ENCODE results near the gene RGS4. TPM values are rescaled to one million over a fixed set of nuclear protein-coding genes. Genes with fewer than 3 reads are reported as not detected.

The RGS4 gene
- total and polyA plus RNA-seq, 2 experiments from 2014 or later: 6.8 to 16.8 TPM

DNA sequence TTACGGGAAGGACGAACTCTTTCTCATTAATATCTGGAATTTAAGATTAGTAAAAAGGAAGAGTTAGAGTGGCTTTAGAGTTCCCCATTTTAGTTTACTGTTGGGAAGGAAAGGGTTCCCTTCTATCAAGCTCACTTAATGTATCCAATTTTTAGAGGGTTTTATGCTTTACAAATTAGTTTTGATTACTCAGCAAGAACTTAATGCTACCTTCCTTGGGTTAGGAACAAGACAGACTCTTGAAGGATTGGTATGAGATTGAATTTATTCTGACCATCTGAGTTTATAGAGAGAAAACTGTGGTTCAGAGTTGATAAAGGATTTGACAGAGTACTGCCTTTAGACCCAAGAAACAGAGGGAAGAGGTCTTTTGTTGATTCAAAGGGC lies 29.5 kb upstream of the RGS4 start:
- H3K9me2 ChIP-seq (replicated peaks; ENCODE audit: insufficient read depth): no peaks in the 10 kb centered on the region
- no peaks in the 10 kb centered on the region for H3K36me3 ChIP-seq (replicated peaks; ENCODE audit: insufficient read depth, low read depth)
- H4K20me1 ChIP-seq (ENCODE audit: insufficient read depth, poor library complexity, severe bottlenecking): no peaks in the 10 kb centered on the region
- no peaks in the 10 kb centered on the region for H3K4me1 ChIP-seq (ENCODE audit: insufficient read depth)
- no peaks in the 10 kb centered on the region for H3K27me3 ChIP-seq
- H3K9me3 ChIP-seq (ENCODE audit: low read depth): peaks cover 4% of the 10 kb centered on the region
- H3K27ac ChIP-seq: no peak overlapping the region
- no peak overlapping the region for H3K4me3 ChIP-seq
- no peak for DNase-seq (ENCODE audit: low spot score)
- H2AFZ ChIP-seq: no peak overlapping the region
- TF ChIP-seq, protein P1, sequence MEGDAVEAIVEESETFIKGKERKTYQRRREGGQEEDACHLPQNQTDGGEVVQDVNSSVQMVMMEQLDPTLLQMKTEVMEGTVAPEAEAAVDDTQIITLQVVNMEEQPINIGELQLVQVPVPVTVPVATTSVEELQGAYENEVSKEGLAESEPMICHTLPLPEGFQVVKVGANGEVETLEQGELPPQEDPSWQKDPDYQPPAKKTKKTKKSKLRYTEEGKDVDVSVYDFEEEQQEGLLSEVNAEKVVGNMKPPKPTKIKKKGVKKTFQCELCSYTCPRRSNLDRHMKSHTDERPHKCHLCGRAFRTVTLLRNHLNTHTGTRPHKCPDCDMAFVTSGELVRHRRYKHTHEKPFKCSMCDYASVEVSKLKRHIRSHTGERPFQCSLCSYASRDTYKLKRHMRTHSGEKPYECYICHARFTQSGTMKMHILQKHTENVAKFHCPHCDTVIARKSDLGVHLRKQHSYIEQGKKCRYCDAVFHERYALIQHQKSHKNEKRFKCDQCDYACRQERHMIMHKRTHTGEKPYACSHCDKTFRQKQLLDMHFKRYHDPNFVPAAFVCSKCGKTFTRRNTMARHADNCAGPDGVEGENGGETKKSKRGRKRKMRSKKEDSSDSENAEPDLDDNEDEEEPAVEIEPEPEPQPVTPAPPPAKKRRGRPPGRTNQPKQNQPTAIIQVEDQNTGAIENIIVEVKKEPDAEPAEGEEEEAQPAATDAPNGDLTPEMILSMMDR (IDR thresholded peaks at IDR 0.05; ENCODE audit: poor library complexity): no peak
- TF ChIP-seq EZH2 (IDR thresholded peaks at IDR 0.05; ENCODE audit: borderline replicate concordance): no peak
- TF ChIP-seq EZH2phosphoT487 (IDR thresholded peaks at IDR 0.05; ENCODE audit: low read depth, severe bottlenecking, unreplicated experiment): no peak
- no peaks in the 10 kb centered on the region for H3K79me2 ChIP-seq
- 96% methylated on average over 2 of the region's 2 CpGs for WGBS (ENCODE audit: low lambda C conversion rate, missing lambda C conversion rate)
- no peak overlapping the region for H3K4me2 ChIP-seq

DNA sequence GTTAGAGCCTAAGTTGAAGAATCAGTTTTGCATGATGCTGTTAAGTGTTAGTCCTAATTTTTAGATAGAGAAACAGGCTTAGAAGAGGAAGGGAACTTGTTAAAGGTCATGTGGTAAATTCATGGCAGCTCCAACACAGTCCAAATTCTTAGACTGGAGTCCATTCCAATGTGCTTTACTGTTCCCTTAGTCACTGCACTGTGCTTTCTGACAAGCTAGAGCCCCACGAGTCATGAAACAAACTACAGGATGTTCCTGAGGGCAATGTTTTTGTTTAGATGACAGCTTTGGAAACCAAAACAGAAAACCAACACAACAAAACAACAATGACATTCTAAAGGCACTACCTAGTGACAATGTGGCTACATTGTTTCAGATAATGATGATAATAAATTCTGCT lies 23.1 kb upstream of the RGS4 start:
- no peaks in the 10 kb centered on the region for H3K27me3 ChIP-seq
- WGBS (ENCODE audit: low lambda C conversion rate, missing lambda C conversion rate): 29% methylated on average over 1 of the region's 1 CpG
- no peaks in the 10 kb centered on the region for H3K36me3 ChIP-seq (replicated peaks; ENCODE audit: insufficient read depth, low read depth)
- H3K4me2 ChIP-seq: no peak overlapping the region
- H3K79me2 ChIP-seq: no peaks in the 10 kb centered on the region
- no peak overlapping the region for H3K4me3 ChIP-seq
- no peaks in the 10 kb centered on the region for H3K9me2 ChIP-seq (replicated peaks; ENCODE audit: insufficient read depth)
- H3K4me1 ChIP-seq (ENCODE audit: insufficient read depth): no peaks in the 10 kb centered on the region
- TF ChIP-seq EZH2 (IDR thresholded peaks at IDR 0.05; ENCODE audit: borderline replicate concordance) (no peak), EZH2phosphoT487 (IDR thresholded peaks at IDR 0.05; ENCODE audit: low read depth, severe bottlenecking, unreplicated experiment) (no peak)
- TF ChIP-seq, protein P1 (IDR thresholded peaks at IDR 0.05; ENCODE audit: poor library complexity): no peak
- peaks cover 4% of the 10 kb centered on the region for H3K9me3 ChIP-seq (ENCODE audit: low read depth)
- no peak overlapping the region for H2AFZ ChIP-seq
- H3K27ac ChIP-seq: no peak overlapping the region
- H4K20me1 ChIP-seq (ENCODE audit: insufficient read depth, poor library complexity, severe bottlenecking): no peaks in the 10 kb centered on the region
- DNase-seq (ENCODE audit: low spot score): no peak

DNA sequence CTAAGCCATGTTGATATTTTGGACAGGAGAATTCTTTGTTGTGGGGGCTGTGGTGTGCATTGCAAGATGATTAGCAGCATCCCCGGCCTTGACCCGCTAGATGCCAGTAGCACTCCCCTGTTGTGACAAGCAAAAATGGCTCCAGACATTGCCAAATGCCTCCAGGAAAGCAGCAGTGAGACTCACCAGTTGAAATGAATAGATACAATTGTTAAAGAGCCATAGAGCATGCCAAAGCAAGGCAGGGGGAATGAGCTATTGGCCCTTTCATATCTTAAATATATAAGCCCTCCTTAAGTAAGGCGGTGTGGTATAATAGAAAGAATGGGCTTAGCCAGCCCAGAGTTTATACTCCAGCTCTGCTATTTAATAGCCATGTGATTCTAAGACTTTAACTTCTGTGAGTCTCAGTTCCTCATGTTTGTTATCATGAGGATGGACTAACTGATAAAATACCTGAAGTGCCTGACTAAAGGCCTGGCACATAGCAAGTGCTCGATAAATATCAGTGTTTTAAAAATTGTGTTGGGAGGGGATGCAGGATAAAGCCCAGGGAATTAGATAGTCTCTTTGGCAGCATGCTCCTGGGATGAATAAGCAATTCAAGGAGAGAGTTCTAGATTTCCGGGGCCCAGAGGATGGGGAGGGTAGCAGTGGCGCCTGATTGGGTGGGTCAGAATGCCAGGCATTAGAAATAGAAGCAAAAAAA lies 21.1 kb upstream of the RGS4 start:
- no peaks in the 10 kb centered on the region for H4K20me1 ChIP-seq (ENCODE audit: insufficient read depth, poor library complexity, severe bottlenecking)
- TF ChIP-seq EZH2phosphoT487 (IDR thresholded peaks at IDR 0.05; ENCODE audit: low read depth, severe bottlenecking, unreplicated experiment) (no peak), EZH2 (IDR thresholded peaks at IDR 0.05; ENCODE audit: borderline replicate concordance) (no peak)
- TF ChIP-seq, protein P1 (IDR thresholded peaks at IDR 0.05; ENCODE audit: poor library complexity): no peak
- H3K27ac ChIP-seq: no peak overlapping the region
- no peaks in the 10 kb centered on the region for H3K9me3 ChIP-seq (ENCODE audit: low read depth)
- H3K4me3 ChIP-seq: no peak overlapping the region
- no peaks in the 10 kb centered on the region for H3K9me2 ChIP-seq (replicated peaks; ENCODE audit: insufficient read depth)
- no peak for DNase-seq (ENCODE audit: low spot score)
- no peaks in the 10 kb centered on the region for H3K36me3 ChIP-seq (replicated peaks; ENCODE audit: insufficient read depth, low read depth)
- H3K4me1 ChIP-seq (ENCODE audit: insufficient read depth): no peaks in the 10 kb centered on the region
- no peaks in the 10 kb centered on the region for H3K27me3 ChIP-seq
- WGBS (ENCODE audit: low lambda C conversion rate, missing lambda C conversion rate): 83% methylated on average over 6 of the region's 6 CpGs
- H2AFZ ChIP-seq: no peak overlapping the region
- no peak overlapping the region for H3K4me2 ChIP-seq
- H3K79me2 ChIP-seq: no peaks in the 10 kb centered on the region
